Parathyroid adenoma (tissue), 2 donors: Measurements from ENCODE around the gene GJC2.

Experiments
- H2AFZ ChIP-seq: fragments of 300-600 bp; sonication (generic); one replicate; pipeline ENCODE4 v1.7.0; 2017; ENCODE audit warnings: antibody characterized with exemption, mild to moderate bottlenecking
- H3K27ac ChIP-seq: fragments of 300-600 bp; sonication (generic); one replicate; pipeline ENCODE4 v1.7.0; 2017
- H3K27me3 ChIP-seq: fragments of 300-600 bp; sonication (generic); one replicate; pipeline ENCODE4 v1.7.0; 2017; ENCODE audit warnings: low read length; ENCODE audit not compliant: control insufficient read depth, insufficient read depth
- H3K36me3 ChIP-seq: fragments of 300-600 bp; sonication (generic); one replicate; pipeline ENCODE4 v1.7.0; 2017; ENCODE audit warnings: low read length; ENCODE audit not compliant: control insufficient read depth, insufficient read depth
- H3K4me1 ChIP-seq: fragments of 300-600 bp; sonication (generic); one replicate; pipeline ENCODE4 v1.7.0; 2017; ENCODE audit warnings: control low read depth
- H3K4me2 ChIP-seq: fragments of 300-600 bp; sonication (generic); one replicate; pipeline ENCODE4 v1.7.0; 2017; ENCODE audit warnings: low read length
- H3K4me3 ChIP-seq: fragments of 300-600 bp; sonication (generic); one replicate; pipeline ENCODE4 v1.7.0; 2017; ENCODE audit warnings: low read depth, low read length
- H3K79me2 ChIP-seq: fragments of 300-600 bp; sonication (generic); one replicate; pipeline ENCODE4 v1.7.0; 2017; ENCODE audit warnings: control low read depth
- H3K9ac ChIP-seq: fragments of 300-600 bp; sonication (generic); one replicate; pipeline ENCODE4 v1.7.0; 2017; ENCODE audit warnings: mild to moderate bottlenecking
- H3K9me3 ChIP-seq: fragments of 300-600 bp; sonication (generic); one replicate; pipeline ENCODE4 v1.7.0; 2017; ENCODE audit warnings: low read length; ENCODE audit not compliant: control insufficient read depth
- TF ChIP-seq, protein P1 (sequence below): fragments of 300-600 bp; sonication (generic); IDR thresholded peaks from one replicate; pipeline ENCODE4 v1.7.0; 2017; ENCODE audit warnings: antibody characterized with exemption, mild to moderate bottlenecking
- donor health status: primary hyperparathyroidism.

GJC2 gene

DNA sequence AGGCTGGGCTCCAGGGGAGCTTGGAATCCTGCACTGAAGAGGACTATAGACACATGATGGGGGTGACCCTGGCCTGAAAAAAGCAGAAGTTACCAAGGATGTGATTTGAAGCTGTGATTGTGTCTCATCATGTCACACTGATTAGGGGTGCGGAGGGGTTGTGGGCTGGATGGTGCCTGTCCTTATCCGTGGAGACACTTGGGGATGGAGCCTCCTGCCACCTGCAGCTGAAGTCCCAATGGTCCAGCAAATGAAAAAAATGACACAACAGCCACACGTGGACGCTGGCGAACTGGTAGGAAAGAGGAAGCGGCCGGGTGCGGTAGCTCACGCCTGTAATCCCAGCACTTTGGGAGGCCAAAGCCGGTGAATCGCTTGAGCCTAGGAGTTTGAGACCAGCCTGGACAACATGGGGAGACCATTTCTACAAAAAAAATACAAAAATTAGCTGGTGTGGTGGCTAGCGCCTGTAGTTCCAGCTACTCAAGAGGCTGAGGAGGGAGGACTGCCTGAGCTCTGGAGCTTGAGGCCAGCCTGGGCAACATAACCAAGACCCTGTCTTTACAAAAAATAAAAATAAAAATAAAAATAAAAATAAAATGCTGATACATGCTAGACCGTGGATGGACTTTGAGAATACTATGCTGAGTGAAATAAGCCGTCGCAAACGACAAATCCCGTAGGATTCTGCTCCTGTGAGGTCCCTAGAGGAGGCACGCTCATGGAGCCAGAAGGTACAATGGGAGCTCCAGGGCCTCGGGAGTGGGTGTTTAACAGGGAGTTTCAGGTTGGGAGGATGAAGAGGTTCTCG, 15.0 kb downstream of the GJC2 start:
- Histone ChIP-seq H3K9me3 (no peaks in the 10 kb centered on the region), H3K4me3 (peak overlapping the region; percentile 61), H3K27me3 (no peaks in the 10 kb centered on the region), H3K4me2 (peak overlapping the region; percentile 91), H3K36me3 (no peaks in the 10 kb centered on the region), H3K4me1 (no peaks in the 10 kb centered on the region), H2AFZ (peak overlapping the region; percentile 76), H3K27ac (peak overlapping the region; percentile 77), H3K79me2 (no peaks in the 10 kb centered on the region), H3K9ac (peak overlapping the region; percentile 19)
- TF ChIP-seq, protein P1, sequence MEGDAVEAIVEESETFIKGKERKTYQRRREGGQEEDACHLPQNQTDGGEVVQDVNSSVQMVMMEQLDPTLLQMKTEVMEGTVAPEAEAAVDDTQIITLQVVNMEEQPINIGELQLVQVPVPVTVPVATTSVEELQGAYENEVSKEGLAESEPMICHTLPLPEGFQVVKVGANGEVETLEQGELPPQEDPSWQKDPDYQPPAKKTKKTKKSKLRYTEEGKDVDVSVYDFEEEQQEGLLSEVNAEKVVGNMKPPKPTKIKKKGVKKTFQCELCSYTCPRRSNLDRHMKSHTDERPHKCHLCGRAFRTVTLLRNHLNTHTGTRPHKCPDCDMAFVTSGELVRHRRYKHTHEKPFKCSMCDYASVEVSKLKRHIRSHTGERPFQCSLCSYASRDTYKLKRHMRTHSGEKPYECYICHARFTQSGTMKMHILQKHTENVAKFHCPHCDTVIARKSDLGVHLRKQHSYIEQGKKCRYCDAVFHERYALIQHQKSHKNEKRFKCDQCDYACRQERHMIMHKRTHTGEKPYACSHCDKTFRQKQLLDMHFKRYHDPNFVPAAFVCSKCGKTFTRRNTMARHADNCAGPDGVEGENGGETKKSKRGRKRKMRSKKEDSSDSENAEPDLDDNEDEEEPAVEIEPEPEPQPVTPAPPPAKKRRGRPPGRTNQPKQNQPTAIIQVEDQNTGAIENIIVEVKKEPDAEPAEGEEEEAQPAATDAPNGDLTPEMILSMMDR = no peak

DNA sequence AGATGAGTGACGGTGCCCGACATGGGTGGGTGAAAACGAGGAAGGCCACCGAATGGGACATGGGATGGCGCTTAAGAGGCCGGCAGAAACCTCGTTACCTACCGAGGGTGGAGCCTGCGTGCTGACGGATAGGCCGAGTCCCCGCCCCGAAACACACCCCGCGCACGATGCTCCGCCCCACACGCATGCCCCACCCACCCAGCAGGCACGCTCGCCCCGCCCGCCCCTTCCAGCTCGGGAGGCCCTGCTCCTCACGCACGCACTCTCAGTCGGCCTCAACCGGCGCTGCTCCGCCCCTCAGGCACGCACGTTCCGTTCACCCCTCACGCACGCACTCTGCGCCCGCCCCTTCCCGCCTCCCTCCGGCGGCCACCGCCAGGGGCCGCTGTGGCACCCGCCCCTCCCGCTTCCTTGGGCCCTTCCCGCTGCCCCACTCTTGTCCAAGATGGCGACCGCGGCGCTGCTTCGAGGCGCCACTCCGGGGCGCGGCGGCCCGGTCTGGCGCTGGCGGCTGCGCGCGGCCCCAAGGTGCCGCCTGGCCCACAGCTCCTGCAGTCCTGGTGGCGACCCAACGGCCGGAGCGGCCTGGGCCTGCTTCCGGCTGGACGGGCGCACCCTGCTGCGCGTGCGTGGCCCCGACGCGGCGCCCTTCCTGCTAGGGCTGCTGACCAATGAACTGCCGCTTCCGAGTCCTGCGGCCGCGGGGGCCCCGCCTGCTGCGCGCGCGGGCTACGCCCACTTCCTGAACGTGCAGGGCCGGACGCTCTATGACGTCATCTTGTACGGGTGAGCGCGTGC, 15.8 kb downstream of the GJC2 start, which contains the start of gene IBA57:
TSS of gene IBA57 (plus strand) at position 433 of the 798 bp plus-strand sequence. CDS start at position 446, 13 bp downstream.
- no peaks in the 10 kb centered on the region for H3K27me3 ChIP-seq
- H3K4me2 ChIP-seq = peak within 1 kb of the TSS; percentile 91
- H2AFZ ChIP-seq = peak within 1 kb of the TSS; percentile 76
- H3K9ac ChIP-seq = peak within 1 kb of the TSS; percentile 53
- H3K4me3 ChIP-seq = peak within 1 kb of the TSS; percentile 61
- no peaks in the 10 kb centered on the region for H3K79me2 ChIP-seq
- no peaks in the 10 kb centered on the region for H3K4me1 ChIP-seq
- peak within 1 kb of the TSS; percentile 88 for H3K27ac ChIP-seq
- no peaks in the 10 kb centered on the region for H3K9me3 ChIP-seq
- H3K36me3 ChIP-seq = no peaks in the 10 kb centered on the region
- TF ChIP-seq, protein P1 = peak; percentile 78

DNA sequence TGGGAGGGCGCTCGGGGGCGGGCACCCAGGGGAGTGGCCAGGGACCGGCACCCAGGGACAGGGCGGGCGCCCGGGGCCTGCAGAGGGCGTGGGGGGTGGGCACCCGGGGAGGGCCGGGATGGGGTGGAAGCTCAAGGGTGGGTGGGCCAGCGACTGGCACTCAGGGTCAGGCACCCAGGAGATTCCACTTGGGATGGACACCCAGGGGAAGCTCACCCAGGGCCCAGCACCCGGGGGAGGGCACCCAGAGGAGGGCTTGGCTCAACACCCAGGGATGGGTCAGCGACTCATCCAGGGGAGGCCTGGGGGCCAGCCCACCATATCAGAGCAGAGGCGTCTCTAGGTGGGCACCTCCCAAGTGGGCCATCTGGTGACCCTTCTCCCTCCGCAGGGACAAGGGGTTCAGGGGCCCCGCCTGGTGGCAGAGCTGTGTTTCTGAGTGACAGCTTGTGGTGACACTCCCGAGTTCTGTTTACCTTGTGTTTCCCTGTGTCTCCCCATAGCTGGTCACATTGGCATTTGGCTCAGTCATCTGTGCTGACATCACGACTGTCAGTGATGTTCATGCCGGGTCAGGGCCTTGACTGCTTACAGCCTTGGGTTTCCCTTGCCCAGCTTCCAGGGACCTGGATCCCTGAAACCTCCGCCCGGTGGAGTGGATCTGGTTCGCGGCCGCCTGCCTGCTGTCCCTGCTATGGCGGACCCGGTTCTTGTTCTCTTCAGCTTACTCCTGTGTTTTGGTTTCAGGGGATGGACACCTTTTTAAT, 16.6 kb downstream of the GJC2 start:
- no peaks in the 10 kb centered on the region for H3K4me1 ChIP-seq
- no peaks in the 10 kb centered on the region for H3K79me2 ChIP-seq
- H3K27me3 ChIP-seq = no peaks in the 10 kb centered on the region
- TF ChIP-seq, protein P1 = peak; percentile 27
- H3K4me3 ChIP-seq = peak overlapping the region; percentile 51
- H3K9me3 ChIP-seq = no peaks in the 10 kb centered on the region
- peak overlapping the region; percentile 74 for H2AFZ ChIP-seq
- H3K4me2 ChIP-seq = peak overlapping the region; percentile 86
- H3K27ac ChIP-seq = peak overlapping the region; percentile 88
- H3K9ac ChIP-seq = no peak overlapping the region
- H3K36me3 ChIP-seq = no peaks in the 10 kb centered on the region

DNA sequence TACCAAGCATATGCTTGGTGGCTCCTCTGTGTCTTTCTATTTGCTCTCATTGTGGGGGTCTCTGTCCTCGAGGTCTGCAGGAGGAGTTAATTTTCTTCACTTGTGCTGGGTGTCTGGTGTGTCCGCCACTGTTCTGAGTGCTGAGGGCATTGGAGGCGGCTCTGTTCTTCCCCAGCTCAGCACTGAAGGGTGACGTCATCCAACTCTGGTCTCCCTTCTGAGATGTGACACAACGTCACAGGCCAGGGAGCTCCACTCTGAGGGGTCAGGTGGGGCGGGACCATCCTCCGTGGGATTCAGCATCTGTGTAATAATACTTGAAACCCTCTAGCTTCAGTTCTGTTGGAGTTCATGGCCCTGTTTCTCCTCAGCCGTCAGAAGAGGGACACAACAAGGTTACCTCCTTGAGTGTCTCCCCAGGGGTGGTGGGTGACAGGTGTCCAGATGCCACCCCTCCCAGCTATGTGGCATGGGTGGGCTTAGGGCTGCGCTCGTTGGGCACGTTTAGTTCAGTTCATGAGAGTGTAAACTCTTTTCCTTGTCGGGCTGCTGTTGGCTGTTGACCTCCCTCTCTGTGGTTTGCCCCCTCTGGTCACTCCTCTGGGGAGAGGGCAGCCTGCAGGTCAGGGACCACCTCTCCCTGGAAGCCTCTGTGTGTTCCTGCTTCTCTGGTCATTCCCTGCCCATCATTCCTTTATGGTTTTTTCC, 19.0 kb downstream of the GJC2 start:
- no peaks in the 10 kb centered on the region for H3K9me3 ChIP-seq
- H3K4me1 ChIP-seq = no peaks in the 10 kb centered on the region
- no peaks in the 10 kb centered on the region for H3K27me3 ChIP-seq
- no peak overlapping the region for H3K27ac ChIP-seq
- H3K36me3 ChIP-seq = no peaks in the 10 kb centered on the region
- H3K4me2 ChIP-seq = no peak overlapping the region
- H2AFZ ChIP-seq = no peak overlapping the region
- H3K9ac ChIP-seq = no peak overlapping the region
- TF ChIP-seq, protein P1 = no peak
- no peaks in the 10 kb centered on the region for H3K79me2 ChIP-seq
- no peak overlapping the region for H3K4me3 ChIP-seq
